ENCODE results near the gene POU3F1.

GRCh38 chr1:38083541-38083940, 36.9 kb upstream of the POU3F1 start:
- TF ChIP-seq CTCF (conservative IDR thresholded peaks at IDR 0.05) (no peak), ZFX (IDR thresholded peaks at IDR 0.05) (no peak)

Measured in C4-2B (cell line).